Epithelial cell of esophagus (primary cell): ENCODE results near the gene SPATA13.

ENCODE experiments used
- DNase-seq: peaks from one replicate; pipeline ENCODE4 v3.0.0; 2010; ENCODE audit warnings: low read depth
- H3K4me3 ChIP-seq: 2 replicates; pipeline ENCODE4 v1.5.1; 2011; ENCODE audit warnings: mild to moderate bottlenecking, low read length, control low read depth
- CTCF ChIP-seq: IDR thresholded peaks from 2 replicates; pipeline ENCODE4 v1.5.1; 2011; ENCODE audit warnings: low read depth, mild to moderate bottlenecking, low read length, control low read depth, inconsistent platforms; ENCODE audit not compliant: insufficient read depth; ENCODE audit errors: missing control alignments

The SPATA13 gene

GRCh38 chr13:24218977-24219376 is 58.5 kb downstream of the SPATA13 start:
- no peak for TF ChIP-seq CTCF

GRCh38 chr13:24220086-24220703 is 59.7 kb downstream of the SPATA13 start:
- TF ChIP-seq CTCF: peak; percentile 73
- peak; percentile 85 for DNase-seq
- no peak overlapping the region for H3K4me3 ChIP-seq

More at GRCh38 chr13:24218977-24219376, 58.5 kb downstream of the SPATA13 start:
- H3K4me3 ChIP-seq: no peak overlapping the region
- DNase-seq: no peak

- no peak for TF ChIP-seq CTCF
- DNase-seq: no peak
- no peak overlapping the region for H3K4me3 ChIP-seq
These were observed 60.5 kb downstream of the SPATA13 start for GRCh38 chr13:24221007-24221406.

GRCh38 chr13:24222756-24223155 is 62.2 kb downstream of the SPATA13 start:
- no peak overlapping the region for H3K4me3 ChIP-seq
- no peak for DNase-seq
- TF ChIP-seq CTCF: no peak

GRCh38 chr13:24223341-24224231 is 63.1 kb downstream of the SPATA13 start:
- H3K4me3 ChIP-seq: no peak overlapping the region
- TF ChIP-seq CTCF: no peak
- DNase-seq: no peak

- H3K4me3 ChIP-seq: no peak overlapping the region
- no peak for DNase-seq
- TF ChIP-seq CTCF: no peak
These were observed 63.7 kb downstream of the SPATA13 start for GRCh38 chr13:24224232-24224680.
